Myocyte (in vitro differentiated cells): ENCODE data around the gene HSD17B7. TPM values are rescaled to one million over a fixed set of nuclear protein-coding genes. Genes with fewer than 3 reads are reported as not detected.
A peak's percentile ranks its signal among the peaks of the same experiment; 100 is the strongest.

ENCODE experiments used
- DNase-seq: peaks from one replicate; pipeline ENCODE4 v3.0.0-alpha.2; 2012; ENCODE audit warnings: low read depth
- total RNA-seq: library from RNA; depleted of rRNA; stranded (reverse); fragments of >200 nt; gene quantifications from 2 replicates; pipeline ENCODE4 v1.2.3, GENCODE V29; 2014

The HSD17B7 gene
- total RNA-seq, 1 donor from 2014 or later, result 19.8 TPM

DNA sequence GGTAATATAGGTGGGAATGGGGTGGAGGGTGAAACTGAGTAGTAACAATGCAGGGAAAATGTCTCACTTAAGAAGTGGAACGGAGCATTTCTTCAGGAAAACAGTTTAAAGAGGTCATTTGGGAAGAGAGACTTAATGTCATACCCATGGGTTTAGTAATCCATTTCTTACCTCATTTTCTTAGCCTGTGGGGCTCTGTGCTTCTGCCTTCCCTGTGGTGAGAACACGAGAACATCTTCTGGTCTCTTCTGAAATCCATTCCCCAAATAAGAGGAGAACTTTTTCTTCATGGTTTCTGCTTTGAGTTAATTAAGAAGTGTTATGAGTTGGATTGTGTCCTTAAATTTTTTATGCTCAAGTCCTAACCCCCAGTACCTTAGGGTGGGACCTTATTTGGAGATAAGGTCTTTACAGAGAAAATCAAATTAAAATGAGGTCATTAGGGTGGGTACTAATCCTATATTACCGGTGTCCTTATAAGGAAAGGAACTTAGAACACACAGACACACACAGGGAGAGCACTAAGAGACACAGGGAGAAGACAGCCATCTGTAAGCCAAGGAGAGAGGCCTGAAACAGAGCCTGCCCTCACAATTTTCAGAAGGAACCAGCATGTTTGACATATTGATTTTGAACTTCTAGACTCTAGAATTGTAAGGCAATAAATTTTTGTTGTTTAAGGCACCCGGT is 65.1 kb downstream of the HSD17B7 start:
- DNase-seq, result no peak

DNA sequence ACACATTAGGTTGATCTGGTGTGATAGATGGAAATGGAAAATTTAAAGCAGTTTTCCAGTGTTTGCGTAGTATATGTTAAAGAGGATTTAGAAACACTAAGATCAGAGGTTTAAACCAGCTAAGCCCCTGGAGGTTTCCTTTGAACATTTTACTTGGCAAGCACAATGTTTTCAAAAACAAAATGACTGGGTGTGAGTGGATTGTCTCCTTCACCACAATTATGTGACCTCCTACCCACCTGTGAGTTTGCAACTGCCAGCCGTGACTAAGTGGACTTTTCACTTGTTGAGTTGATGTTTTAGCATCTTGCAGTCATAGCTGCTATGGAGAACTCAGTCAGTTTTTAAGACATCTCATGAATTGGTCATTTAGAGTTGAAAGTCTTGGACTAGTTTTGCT is 65.8 kb downstream of the HSD17B7 start:
- DNase-seq, result peak; percentile 84

DNA sequence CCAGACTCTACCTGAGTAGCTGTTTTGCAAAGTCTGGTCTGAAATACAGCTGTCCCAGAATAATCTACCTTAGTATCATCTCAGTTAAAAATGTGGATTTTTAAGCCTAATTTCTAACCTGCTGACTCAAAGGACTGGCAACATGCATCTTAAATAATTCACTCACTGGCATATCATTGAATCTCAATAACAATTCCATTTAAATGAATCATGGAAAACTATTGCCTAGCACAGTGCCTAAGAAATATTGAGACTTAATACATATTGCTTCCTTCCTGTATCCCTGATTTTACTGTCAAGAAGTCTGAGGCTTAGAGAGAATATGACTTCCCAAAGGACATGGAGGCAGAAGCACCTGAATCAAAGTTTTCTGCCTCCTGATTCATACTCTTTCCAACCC is 67.3 kb downstream of the HSD17B7 start:
- no peak for DNase-seq

DNA sequence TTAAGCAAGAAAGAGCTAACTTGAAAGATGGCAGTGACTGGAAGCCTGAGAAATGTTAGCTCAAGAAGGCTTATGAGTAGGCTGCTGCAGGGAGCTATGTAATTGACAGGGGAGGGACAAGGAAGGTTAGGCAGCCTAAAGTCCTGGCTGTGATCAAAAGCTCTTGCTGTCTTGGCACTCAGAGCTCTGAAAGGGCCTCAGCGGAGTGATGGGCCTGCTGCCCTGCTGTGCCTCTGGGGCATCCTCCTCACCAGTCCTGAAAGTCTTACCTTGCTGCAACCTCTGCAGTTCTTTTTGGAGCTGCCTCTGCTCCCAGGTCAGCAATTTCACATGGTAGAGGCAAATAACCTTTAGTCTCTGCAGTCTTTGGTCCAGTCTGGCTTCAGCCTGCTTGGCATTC is 68.7 kb downstream of the HSD17B7 start:
- no peak for DNase-seq

DNA sequence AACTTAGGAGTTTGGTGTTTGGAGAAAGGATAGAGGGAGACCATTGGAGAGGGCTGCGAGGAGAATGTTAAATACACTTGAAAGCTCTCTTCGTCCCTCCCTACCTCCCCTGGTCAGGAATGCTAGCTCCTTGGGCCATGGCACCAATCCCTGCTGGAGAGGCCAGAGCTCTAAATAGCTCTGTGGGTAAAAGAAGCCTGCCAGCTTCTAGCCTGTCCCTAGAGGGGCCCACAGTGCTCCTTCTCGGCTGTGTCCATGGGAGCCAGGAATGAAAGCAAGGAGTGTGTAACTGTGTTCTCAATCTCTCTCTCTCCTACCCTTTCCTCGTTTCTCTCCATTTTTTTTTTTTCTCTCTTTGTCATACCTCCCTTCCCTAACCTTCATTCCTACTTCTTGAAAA is 70.6 kb downstream of the HSD17B7 start, which contains the start of gene CCDC190:
CCDC190 (minus strand) TSS at position 75 of the 400 bp plus-strand sequence. CDS start 1,529 bp downstream, outside the sequence.
- DNase-seq, result peak; percentile 77

DNA sequence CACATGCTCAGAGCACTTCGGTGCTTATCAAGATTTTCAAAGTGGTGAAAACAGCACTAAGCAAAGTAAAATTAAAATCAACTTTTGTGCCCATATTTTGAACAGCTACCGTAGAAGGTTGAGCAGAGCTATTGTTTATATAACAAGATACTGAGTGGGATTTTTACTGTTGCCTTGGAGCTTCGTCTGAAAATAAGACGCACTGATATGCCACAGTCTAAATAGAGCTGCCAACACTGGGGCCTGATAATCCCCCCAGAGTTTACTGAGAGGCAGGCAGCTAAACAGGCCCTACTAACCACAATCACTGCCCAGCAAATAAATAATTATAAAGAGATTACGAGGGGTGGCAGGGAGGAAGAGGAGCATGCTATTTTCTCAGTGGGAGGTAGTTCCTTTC is 71.1 kb downstream of the HSD17B7 start:
- no peak for DNase-seq

Other genes with a start within 250 kb of the HSD17B7 start
- gene UAP1, start 229.0 kb upstream of the HSD17B7 start, total RNA-seq, result 32.3 and 47.2 TPM in 2 replicates
- 51.4 and 65.3 TPM in 2 replicates for gene DDR2, start 158.2 kb upstream of the HSD17B7 start, total RNA-seq
- 0.10 and 1.5 TPM in 2 replicates for gene CCDC190, start 70.5 kb downstream of the HSD17B7 start, total RNA-seq